GM21367 (cell line): ENCODE data around the gene CACNA1C.

Experiments
- ATAC-seq: cut with Tn5 transposase; IDR thresholded peaks from one replicate; pipeline ENCODE4 v1.9.1; 2021; ENCODE audit not compliant: unreplicated experiment

Gene CACNA1C

GRCh38 chr12:2403221-2403976, 350.6 kb downstream of the CACNA1C start:
- no peak for ATAC-seq

- ATAC-seq, result no peak
These were observed 352.3 kb downstream of the CACNA1C start for GRCh38 chr12:2405039-2405438.

DNA sequence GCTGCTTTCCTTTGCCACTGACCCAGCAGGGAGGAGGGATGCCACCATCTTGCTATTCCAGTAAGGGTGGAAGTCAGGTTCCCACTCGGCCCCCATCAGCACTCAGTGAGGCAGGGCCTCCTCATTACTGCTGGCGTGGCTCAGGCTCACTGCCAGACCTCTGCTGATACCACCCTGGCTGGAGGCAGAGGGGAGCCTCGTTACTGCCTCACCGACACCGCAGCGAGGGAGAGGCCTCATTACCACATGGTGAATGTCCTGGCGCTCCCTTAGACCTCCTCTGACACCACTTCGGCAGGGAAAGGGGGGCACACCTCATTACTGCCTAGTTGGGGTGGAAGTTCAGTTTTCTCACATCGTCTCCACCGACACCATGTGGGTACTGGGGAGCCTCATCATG, 354.1 kb downstream of the CACNA1C start:
- no peak for ATAC-seq

GRCh38 chr12:2408262-2408661, 355.5 kb downstream of the CACNA1C start:
- ATAC-seq, result no peak

DNA sequence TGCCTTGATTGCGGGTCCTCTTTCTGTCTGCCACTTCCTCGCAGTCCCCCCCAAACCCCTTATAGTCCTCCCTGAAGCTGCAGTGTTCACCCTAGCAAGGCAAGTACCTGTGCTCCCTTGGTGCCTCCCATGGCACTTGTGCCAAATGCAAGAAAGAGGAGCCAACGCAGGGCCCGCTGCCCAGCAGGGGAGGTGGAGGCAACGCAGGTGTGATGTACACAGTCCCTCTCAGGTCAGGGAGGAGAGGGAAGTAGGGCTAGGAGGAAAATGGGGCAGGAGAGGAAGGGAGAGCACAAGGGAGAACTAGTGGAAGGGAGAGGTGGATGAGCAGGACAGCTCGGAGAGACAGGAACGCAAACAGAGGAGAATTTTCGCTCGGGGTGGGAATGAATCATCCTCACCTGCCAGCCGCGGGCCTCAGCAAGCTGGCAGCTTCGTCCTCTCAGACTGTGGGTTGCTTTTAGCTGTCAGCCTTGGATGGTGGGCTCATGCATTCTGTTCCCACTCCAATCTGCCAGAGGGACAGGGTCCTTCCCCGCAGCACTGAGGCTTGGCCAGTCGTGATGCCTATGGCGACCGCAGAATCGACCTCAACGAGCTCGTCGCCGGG, 357.0 kb downstream of the CACNA1C start:
- ATAC-seq, result no peak

- no peak for ATAC-seq
These were observed 357.7 kb downstream of the CACNA1C start for GRCh38 chr12:2410496-2410895.

GRCh38 chr12:2411011-2411410, 358.2 kb downstream of the CACNA1C start:
- ATAC-seq, result no peak

GRCh38 chr12:2411616-2412304, 359.0 kb downstream of the CACNA1C start:
- ATAC-seq, result no peak

- no peak for ATAC-seq
These were observed 359.5 kb downstream of the CACNA1C start for GRCh38 chr12:2412305-2412643.

GRCh38 chr12:2413301-2413700, 360.5 kb downstream of the CACNA1C start:
- no peak for ATAC-seq

- no peak for ATAC-seq
These were observed 361.4 kb downstream of the CACNA1C start for GRCh38 chr12:2413999-2414792.

- ATAC-seq, result no peak
These were observed 362.2 kb downstream of the CACNA1C start for GRCh38 chr12:2414810-2415567.

DNA sequence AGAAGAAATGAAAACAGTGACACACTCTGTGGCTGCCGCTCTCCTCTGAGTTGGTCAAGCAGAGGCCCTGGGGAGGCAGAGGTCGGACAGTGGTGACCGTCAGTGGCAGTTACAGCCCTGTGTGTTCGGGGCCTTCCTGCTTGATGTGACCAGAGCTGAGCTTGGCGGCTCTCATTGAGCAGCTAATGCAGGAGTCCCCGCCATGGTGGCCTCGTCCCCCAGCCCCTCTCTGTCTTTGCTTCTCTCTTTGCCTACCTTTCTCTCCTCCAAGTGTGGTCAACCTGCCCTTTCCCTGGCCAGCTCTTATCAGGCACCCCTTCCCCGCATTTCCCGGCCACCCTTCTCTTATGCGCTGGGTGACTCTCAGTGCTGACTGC, 362.8 kb downstream of the CACNA1C start:
- ATAC-seq, result no peak

- ATAC-seq, result no peak
These were observed 363.4 kb downstream of the CACNA1C start for GRCh38 chr12:2416158-2416557.

DNA sequence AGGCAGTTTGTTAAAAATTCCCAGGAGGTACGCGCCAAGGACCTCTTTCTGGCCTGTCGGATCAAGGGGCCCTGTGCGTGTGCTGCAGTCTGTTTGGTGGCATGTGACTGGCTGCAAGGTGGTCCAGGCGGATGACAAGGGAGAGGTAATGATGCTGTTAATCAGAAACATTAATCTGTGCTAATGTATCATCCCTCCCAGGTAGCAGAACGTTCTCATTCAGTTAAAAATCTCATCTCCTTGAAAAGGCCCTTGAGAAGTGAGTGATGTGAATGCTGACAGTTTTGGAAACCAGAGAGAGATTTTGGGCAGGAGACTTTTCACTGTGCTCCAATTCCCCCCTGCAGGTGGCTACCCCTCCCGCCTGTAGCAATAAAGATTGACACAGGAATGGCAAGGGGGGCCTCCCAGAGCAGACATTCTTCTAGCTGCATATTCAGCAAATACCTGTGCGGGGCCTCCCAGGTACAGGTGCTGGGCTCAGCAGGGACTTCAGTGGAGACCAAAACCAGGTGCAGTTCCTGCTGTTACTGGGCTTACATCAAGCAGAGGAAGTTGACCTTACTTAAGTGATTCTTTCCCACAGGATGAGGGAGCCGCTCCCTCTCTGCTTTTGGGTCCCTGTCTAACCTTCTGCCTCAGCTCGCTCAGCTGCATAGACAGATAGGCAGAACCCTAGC, 364.8 kb downstream of the CACNA1C start:
- ATAC-seq, result no peak

DNA sequence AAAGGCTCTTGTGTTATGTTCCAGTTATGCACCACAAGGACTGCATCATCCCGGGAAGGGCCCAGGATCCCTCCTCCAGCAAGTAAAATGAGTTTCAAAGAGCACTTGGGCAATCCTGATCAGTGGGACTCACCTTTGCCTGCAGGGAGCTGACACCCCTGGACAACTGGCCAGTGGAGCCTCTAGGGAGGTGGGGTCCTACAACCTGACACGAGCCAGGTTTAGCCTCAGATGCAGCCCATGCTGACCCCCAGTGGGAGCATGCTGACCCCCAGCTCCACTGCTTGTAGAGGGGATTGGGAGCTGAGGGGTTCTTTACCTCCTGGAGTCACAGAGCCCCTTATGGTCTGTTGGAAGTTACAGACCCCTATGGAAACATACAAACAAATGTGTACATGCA, 365.8 kb downstream of the CACNA1C start:
- ATAC-seq, result no peak

GRCh38 chr12:2422591-2422990, 369.8 kb downstream of the CACNA1C start:
- no peak for ATAC-seq

DNA sequence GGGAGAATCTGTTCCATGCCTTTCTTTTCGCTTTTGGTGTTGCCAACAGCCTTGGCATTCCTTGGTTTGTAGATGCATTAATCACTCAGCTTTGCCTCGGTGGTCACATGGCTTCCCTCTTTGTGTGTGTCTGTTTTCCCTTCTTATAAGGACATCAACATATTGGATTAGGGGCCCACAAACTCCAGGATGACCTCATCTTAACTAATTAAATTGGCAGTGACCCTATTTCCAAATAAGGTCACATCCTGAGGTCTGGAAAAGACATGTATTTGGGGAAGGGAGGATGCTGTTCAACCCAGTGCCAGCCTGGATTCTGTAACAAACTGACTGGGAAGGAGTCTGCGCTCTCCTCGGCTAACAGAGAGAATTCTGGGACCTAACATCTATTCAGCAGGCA, 376.2 kb downstream of the CACNA1C start:
- ATAC-seq, result no peak

DNA sequence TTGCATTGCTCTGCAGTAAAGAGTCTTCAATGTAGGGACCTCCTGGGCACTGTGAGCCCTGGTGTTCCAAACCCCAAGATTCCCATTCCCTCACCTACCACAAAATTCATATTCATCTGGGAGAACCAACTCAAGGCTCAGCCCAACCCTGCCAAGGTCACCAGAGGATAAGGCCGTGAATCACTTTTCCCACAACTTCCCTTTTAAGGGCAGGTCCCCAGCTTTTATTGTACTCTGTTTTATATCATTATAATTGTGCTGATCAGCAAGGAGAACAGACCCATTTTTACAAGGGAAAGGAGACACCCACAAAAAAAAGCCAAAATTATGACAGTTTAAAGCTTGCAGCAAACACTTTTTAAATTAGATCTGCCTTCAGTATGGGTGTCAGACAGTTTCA, 379.0 kb downstream of the CACNA1C start:
- no peak for ATAC-seq

DNA sequence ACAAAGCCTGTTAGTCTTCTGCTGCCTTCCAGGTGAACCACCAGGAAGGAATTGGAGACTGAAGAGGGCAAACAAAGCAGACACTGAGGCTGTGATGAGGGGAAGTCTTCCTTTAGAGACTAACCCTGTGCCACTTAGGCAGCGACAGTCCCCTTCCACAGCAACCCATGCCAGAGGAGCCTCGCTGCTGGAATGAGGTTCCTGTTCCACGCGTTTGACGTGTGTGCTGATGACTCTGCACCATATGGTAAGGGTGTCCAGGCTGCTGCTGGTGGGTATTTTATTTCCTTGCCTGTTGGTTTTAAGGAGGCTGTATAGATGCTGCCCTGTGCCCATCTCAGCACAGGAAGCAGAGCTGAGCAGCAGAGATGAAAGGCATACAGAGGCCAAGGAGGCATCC, 380.1 kb downstream of the CACNA1C start:
- ATAC-seq, result no peak
